Heart left ventricle (tissue), 13 donors: Measurements from ENCODE around the gene CFAP100.

Experiments
- CTCF ChIP-seq, 12 donors: fragments of 200-600 bp; sonication (generic) in 4 of 12; IDR thresholded peaks; one replicate each; pipeline versions ENCODE4 v1.5.0 to v1.8.0; 2018 to 2022; ENCODE audit warnings: antibody characterized with exemption in 12 of 12, mild to moderate bottlenecking in 5 of 12
- POLR2A ChIP-seq, 2 donors: fragments of 450-650 bp; IDR thresholded peaks; one replicate each; pipeline ENCODE4 v1.6.1; 2017; ENCODE audit warnings: antibody characterized with exemption in 2 of 2, mild to moderate bottlenecking in 2 of 2, moderate library complexity in 2 of 2
- donor health status: ischemic (EF 13 %, LVEDD 7.1; RV severe dilation, severe dysfunction).
- donor health status: DM: no; HTN: yes; CAD: no.
- donor health status: DM: no; HTN: no; CAD: no.
- donor health status: ischemic (EF 25% LVEDD 6.9; RV normal size, moderate dysfunction).
- donor health status: ischemic (EF 25% LVEDD 5.7; RV mildly dilated, moderate dysfunction).
- donor health status: ischemic (EF 35%, LVEDD 5.7; RV mildly dilated, moderate dysfunction).
- donor health status: nonischemic (EF 11% LVEDD 7.7; RV severe dilation, severe dysfunction).
- donor health status: DM: yes; HTN: yes; CAD: no.
- donor health status: PGD.
- donor health status: ischemic (EF 29% LVEDD 5.4; RV normal size, mild dysfunction).
- donor health status: nonischemic (EF 23%, LVEDD 6.1; RV moderate dilation, normal function).

- TF ChIP-seq CTCF (IDR thresholded peaks at IDR 0.05), result no peak
- no peak for TF ChIP-seq POLR2A (IDR thresholded peaks at IDR 0.05)
Observed at GRCh38 chr3:126354776-126355175, 39.9 kb upstream of the CFAP100 start.
